Measurements from ENCODE around the gene GATAD2B. TPM values are rescaled to one million over a fixed set of nuclear protein-coding genes. Genes with fewer than 3 reads are reported as not detected.
"Not testable (repeated sequence)": the region's sequence is repeated elsewhere in the genome, so short reads cannot be mapped to it uniquely, and the experiment has no call there.

The GATAD2B gene
- polyA plus RNA-seq, 3 donors: 2.6 to 5.6 (median 4.4) TPM

DNA sequence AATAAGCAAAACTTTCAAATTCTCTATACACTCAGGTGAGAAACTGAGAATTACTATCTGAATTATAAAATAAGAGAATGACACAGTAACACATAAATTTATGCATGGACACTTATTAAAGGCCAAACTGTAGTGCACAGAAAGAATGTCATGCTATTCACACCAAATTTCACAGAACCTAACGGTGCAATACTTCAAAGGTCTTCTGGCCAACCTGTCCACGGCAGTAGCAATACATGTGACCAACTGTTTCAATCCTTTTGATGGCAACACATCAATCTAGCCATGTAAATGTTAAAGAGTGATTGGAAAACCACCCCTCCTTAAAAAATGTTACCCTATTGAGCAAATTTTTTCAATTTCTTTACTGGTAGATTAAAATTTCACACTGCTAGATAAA, 10.4 kb downstream of the GATAD2B start:
- 39 to 77% (median 69%) methylated on average over 2 of the region's 2 CpGs for WGBS, 3 donors
- no peak overlapping the region for H3K27ac ChIP-seq (ENCODE audit: low read depth, low read length)

DNA sequence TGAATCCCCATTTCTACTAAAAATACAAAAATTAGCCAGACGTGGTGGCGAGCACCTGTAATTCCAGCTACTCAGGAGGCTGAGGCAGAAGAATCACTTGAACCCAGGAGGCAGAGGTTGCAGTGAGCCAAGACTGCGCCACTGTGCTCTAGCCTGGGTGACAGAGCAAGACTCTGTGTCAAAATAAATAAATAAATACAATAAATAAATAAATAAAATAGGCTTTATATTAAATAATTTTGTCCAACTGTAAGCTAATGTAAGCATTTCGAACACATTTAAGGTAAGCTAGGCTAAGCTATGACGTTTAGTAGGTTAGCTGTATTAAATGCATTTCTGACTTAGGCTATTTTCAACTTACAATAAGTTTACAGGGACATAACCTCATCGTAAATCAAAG, 12.2 kb downstream of the GATAD2B start:
- 88 to 90% (median 89%) methylated on average over 6 of the region's 6 CpGs for WGBS, 3 donors
- H3K27ac ChIP-seq (ENCODE audit: low read depth, low read length): not testable (repeated sequence)

DNA sequence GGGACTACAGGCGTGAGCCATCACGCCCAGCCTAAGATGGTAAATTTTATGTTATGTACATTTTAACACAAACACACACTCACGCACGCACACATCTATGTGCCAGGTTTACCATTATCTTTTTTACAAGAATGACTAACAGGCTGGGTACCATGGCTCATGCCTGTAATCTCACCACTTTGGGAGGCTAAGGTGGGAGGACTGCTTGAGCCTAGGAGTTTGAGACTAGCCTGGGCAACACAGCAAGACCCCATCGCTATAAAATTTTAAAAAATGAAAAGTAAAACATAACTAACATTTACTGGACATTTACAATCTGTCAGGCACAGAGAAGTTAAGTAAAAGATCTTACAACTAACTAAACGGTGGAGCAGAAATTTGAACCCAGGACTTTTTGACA, 14.7 kb downstream of the GATAD2B start:
- 94 to 98% (median 97%) methylated on average over 6 of the region's 6 CpGs for WGBS, 3 donors
- no peak overlapping the region for H3K27ac ChIP-seq (ENCODE audit: low read depth, low read length)

DNA sequence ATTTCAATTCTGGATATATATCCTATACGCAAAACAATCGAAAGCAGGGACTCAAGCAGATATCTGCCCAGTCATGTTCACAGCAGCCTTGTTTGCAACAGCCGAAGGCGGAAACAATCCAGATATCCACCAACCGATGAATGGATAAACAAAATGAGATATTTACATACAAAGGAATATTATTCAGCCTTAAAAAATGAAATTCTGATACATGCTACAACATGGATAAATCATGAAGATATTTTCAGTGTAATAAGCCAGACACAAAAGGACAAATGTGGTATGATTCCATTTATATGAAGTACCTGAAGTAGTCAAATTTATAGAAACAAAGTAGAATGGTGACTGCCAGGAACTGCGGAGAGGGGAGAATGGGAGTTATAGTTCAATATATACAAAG, 15.6 kb downstream of the GATAD2B start:
- 91 to 96% (median 91%) methylated on average over 6 of the region's 6 CpGs for WGBS, 3 donors
- H3K27ac ChIP-seq (ENCODE audit: low read depth, low read length): no peak overlapping the region

DNA sequence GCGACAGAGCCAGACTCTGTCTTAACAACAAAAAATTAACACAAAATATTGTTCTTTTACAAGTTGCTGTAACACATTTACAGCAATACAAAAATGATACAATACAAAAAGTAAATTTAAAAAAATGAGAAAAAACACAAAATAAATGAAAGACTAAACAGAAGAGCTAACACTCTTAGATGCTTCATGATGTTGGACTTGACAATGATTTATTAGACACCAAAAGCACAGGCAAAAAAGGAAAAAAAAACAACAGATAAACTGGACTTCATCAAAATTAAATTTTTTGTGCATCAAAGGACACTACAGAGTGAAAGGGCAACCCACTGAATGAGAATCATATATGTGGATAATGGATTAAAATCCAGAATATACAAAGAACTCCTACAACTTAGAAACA, 16.4 kb downstream of the GATAD2B start:
- no peak overlapping the region for H3K27ac ChIP-seq (ENCODE audit: low read depth, low read length)
- WGBS, 3 donors: 96 to 100% (median 97%) methylated on average over 1 of the region's 1 CpG

DNA sequence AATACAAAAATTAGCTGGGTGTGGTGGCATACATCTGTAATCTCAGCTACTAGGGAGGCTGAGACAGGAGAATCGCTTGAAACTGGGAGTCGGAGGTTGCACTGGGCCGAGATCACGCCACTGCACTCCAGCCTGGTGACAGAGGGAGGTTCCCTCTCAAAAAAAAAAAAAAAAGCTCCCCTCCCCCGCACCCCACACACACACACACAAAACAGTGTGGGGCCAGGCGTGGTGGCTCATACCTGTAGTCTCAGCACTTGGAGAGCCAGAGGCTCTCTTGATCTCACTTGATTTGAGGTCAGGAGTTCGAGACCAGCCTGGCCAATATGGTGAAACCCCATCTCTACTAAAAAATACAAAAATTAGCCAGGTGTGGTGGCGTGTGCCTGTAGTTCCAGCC, 16.9 kb downstream of the GATAD2B start:
- WGBS, 3 donors: 94 to 98% (median 95%) methylated on average over 8 of the region's 8 CpGs
- H3K27ac ChIP-seq (ENCODE audit: low read depth, low read length): not testable (repeated sequence)

DNA sequence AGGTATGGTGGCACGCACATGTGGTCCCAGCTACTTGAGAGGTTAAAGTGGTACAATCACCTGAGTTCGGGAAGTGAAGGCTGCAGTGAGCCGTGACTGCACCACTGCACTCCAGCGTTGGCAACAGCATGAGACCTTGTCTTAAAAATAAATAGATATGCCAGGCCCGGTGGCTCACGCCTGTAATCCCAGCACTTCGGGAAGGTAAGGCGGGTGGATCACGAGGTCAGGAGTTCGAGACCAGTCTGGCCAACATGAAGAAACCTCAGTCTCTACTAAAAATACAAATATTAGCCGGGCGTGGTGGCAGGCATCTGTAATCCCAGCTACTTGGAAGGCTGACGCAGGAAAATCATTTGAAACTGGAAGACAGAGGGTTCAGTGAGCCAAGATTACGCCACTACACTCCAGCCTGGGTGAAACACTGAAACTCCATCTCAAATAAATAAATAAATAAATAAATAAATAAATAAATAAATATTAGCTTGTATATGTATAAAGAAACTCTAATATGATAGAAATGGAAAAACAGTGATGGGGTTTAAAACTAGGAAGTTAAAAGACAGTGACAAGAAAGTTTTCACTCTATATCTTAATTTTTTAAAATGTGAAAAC, 18.8 kb downstream of the GATAD2B start:
- no peak overlapping the region for H3K27ac ChIP-seq (ENCODE audit: low read depth, low read length)
- 76 to 91% (median 82%) methylated on average over 14 of the region's 14 CpGs for WGBS, 3 donors

DNA sequence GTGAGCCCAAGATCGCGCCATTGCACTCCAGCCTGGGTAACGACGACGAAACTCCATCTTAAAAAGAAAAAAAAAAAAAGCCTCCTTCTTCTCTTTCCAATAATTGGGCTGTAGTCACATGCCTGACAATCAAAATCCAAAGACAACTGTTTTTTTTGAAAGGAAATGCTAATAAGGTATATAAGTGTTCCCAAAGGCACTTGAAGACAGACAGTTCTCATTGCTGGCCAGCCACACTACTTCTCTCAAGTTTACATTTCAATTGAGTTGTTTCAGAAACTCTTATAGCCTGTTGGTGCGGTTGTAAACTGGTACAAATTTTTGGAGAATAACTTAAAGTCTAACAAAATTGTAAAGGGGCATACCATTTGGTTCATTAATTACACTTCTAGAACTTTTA, 23.3 kb downstream of the GATAD2B start:
- no peak overlapping the region for H3K27ac ChIP-seq (ENCODE audit: low read depth, low read length)
- 88 to 97% (median 97%) methylated on average over 6 of the region's 6 CpGs for WGBS, 3 donors

DNA sequence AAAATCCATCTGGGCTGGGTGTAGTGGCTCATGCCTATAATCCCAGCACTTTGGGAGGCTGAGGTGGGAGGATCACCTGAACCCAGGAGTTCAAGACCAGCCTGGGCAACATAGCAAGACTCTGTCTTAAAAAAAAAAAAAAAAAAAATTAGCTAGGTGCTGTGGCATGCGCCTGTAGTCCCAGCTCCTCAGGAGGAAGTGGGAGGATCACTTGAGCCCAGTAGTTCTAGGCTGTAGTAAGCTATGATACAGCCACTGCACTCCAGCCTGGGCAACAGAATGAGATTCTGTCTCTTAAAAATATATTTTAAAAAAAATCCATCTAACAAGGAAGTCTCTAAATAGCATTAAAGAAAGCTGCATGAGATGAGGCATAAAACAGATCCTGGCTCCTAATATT, 26.9 kb downstream of the GATAD2B start:
- not testable (repeated sequence) for H3K27ac ChIP-seq (ENCODE audit: low read depth, low read length)
- 33 to 82% (median 73%) methylated on average over 1 of the region's 1 CpG for WGBS, 3 donors

DNA sequence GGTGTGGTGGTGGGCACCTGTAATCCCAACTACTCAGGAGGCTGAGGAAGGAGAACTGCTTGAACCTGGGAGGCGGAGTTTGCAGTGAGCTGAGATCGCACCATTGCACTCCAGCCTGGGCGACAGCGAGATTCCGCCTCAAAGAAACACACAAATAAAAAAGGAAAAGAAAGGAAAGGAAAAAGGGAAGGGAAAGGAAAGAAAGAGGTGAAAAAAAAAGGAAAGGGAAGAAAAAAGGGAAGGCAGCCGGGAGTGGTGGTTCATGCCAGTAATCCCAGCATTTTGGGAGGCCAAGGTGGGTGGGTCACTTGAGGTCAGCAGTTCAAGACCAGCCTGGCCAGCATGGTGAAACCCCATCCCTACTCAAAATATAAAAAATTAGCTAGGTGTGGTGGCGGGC, 31.7 kb downstream of the GATAD2B start:
- WGBS, 3 donors: 94 to 100% (median 96%) methylated on average over 7 of the region's 7 CpGs
- not testable (repeated sequence) for H3K27ac ChIP-seq (ENCODE audit: low read depth, low read length)

DNA sequence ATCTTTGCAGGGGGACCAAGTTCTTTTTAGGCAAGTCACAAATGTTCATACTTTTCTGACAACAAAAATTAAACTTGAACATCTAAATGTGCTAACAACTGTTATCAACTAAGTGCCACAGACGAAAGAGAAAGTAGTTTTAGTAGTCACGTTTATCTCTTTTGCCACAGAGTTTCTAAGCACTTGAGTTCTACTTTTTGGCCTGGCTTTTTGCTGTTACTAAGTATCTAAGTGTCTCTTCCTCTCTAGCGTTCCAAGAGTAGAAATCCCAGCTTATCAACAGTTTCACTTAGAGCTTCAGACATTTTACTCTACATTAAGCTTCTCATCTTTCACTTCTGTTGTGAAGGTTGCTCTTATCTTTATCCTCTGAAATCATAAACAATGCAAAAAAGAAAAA, 34.2 kb downstream of the GATAD2B start:
- WGBS, 3 donors: 10 to 22% (median 10%) methylated on average over 3 of the region's 3 CpGs
- no peak overlapping the region for H3K27ac ChIP-seq (ENCODE audit: low read depth, low read length)

DNA sequence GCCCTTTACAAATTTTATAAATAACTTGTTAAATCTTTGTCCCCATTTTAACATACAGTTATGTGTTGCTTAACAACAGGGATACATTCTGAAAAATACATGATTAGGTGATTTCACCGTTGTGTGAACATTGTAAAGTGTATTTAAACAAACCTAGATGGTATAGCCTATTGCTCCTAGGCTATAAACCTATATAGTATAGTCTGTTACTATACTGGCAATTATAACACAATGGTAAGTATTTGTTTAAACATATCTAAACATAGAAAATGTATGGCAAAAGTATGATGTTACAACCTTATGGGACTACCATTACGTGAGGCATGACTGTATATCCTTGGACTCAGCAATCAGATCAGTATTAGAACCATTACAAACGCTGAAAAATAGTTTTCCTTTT, 36.6 kb downstream of the GATAD2B start:
- H3K27ac ChIP-seq (ENCODE audit: low read depth, low read length): no peak overlapping the region
- 75 to 89% (median 81%) methylated on average over 3 of the region's 3 CpGs for WGBS, 3 donors

DNA sequence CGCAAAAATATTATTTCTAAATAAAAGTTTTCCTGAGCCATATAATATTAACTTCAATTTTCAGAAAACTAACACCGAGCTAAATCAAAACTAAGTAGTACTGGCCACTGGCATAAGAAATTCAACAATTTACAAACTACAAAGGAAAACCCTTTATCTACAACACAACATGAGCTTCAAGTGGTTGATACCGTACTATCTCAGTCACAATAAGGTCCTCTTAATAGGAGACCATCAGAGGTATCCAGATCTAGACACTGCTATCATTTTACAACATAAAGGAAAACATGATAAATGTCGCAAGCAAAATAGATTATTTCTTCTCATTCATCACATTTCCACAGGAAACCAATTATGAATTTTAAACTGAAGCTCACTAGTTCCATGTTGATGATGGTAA, 39.5 kb downstream of the GATAD2B start:
- H3K27ac ChIP-seq (ENCODE audit: low read depth, low read length): no peak overlapping the region
- 88 to 96% (median 96%) methylated on average over 4 of the region's 4 CpGs for WGBS, 3 donors

DNA sequence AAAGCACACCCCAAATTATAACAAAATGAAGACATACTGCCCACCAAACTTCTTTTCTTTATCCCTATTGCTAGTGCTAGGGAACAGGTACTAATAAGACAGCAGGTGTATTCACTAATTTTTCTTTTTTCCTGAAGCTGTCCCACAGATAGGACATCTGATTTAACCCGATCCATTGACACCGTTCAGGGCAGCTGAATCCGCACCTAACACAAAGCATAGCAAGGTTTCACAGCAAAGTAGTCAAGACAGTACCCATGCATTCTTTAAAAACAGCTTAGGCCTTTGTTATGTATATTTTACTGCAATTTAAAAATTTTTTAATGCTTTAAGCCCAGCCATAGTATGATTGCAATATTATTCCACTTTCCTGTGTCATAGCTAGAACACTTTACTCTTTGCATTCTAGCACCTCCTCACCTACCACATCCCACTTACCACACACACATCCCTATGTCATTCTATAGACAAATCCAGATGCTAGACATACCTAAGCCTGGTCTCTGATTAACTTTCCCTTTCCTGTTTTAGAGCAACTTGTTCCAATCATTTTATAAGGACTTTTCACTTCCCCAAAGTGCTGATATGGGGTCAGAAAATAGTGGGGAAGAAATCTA, 40.4 kb downstream of the GATAD2B start:
- 70 to 85% (median 75%) methylated on average over 3 of the region's 3 CpGs for WGBS, 3 donors
- H3K27ac ChIP-seq (ENCODE audit: low read depth, low read length): no peak overlapping the region

DNA sequence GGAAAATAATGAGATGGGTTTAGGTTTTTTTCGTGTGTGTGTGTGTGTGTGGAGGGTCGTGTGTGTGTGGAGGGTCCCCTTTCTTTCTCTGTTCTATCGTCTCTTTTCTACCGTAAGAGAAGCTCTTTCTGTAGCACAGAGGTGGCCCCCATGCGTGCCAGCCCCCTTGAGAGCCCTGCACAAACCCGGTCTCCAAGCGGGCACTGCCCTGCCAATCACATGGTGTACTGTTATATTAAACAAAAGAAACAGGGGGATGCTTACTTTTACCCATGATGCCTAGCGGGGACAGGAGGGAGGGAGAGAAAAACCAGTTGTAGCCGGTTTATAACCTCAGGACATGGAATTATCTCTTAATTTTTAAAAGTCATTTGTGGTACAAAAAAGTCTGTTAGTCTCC, 41.0 kb downstream of the GATAD2B start:
- 18 to 40% (median 26%) methylated on average over 9 of the region's 9 CpGs for WGBS, 3 donors

DNA sequence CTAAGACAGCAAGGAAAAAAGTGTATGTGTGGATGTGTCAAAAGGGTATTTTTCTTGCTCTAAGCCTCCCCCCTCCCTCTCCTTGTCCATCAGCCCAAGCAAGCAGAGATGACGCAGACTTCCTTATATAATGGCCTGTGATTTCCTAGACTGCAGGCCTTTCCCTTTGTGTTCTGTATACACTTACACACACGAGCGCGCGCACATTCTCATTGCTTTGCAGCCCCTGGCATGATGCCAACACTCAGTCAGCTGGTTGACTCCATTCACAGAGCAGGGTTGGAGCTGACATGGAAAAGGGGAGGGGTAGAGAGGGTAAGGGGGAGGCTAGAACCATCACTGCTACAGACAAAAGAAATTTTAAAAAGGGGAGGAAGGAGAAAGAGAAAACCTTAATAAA, 41.8 kb downstream of the GATAD2B start:
- WGBS, 3 donors: 1 to 7% (median 5%) methylated on average over 5 of the region's 5 CpGs

More for the DNA sequence above, 41.0 kb downstream of the GATAD2B start:
- H3K27ac ChIP-seq (ENCODE audit: low read depth, low read length): no peak overlapping the region

DNA sequence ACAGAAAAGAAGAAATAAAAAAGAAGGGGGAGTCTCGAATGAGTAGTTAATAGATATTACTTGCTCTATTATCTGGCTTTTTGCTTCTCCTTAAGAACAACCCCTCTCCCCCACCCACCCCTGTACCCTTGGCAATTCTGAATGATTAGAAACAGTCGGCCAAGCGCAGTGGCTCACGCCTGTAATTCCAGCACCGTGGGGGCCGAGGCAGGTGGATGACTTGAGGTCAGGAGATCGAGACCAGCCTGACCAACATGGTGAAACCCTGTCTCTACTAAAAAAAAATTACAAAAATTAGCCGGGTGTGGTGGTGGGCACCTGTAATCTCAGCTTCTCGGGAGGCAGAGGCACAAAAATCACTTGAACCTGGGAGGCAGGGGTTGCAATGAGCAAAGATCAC, 42.7 kb downstream of the GATAD2B start:
- no peak overlapping the region for H3K27ac ChIP-seq (ENCODE audit: low read depth, low read length)
- WGBS, 3 donors: 93 to 94% (median 93%) methylated on average over 9 of the region's 9 CpGs

More for the DNA sequence above, 41.8 kb downstream of the GATAD2B start:
- H3K27ac ChIP-seq (ENCODE audit: low read depth, low read length): peak overlapping the region; percentile 42

DNA sequence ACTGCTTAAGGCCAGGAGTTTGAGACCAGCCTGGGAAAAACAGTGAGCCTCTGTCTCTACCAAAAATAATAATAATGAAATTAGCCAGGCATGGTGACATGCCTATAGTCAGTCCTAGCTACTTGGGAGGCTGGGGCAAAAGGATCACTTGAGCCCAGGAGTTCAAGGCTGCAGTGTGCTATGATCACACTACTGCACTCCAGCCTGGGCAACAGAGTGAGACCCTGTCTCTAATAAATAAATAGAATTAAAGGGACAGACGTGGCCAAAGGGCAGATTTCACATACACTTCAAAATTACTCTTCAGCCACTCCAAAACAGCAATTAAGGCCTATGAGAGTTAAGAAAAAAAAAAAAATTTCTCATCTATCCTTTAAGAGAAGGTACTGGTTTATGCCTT, 45.7 kb downstream of the GATAD2B start:
- no peak overlapping the region for H3K27ac ChIP-seq (ENCODE audit: low read depth, low read length)
- 65 to 90% (median 82%) methylated on average over 1 of the region's 1 CpG for WGBS, 3 donors

DNA sequence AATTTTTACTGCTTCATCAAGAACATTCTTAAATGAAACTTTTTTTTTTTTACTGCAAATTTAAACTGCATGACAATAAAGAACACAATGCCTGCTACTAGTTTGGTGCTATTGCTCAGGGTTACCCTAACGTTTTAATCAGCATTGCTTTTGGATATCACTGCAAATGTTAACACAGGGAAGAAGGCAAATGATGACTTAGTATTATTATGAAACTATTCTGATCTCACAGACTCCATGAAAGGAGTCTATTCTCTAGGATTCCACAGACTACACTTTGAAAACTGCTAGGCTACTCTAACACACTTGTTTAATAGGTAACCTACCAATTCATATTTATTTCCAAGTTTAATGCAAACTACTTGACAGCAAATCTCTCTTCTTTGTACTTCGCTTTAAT, 49.8 kb downstream of the GATAD2B start:
- 56 to 60% (median 58%) methylated on average over 2 of the region's 2 CpGs for WGBS, 3 donors

DNA sequence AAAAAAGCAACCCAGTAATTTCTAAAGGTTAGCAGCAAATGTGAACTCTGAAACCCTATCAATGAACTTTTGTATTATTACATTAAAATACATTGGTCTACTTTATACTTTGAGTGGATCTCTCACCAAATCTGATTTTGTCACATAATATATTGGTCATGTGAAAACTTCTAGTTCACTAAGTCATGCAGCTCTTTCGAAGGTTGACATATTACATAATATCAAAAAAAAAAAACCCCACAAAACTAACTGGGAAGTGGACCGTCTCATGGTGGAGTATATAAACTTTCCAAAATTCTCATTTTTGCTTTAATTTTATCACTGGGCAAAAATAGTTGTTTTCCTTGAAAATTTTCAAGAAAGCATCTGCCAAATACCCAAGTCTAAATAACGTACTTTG, 50.4 kb downstream of the GATAD2B start:
- WGBS, 3 donors: 42 to 76% (median 53%) methylated on average over 3 of the region's 3 CpGs
- no peak overlapping the region for H3K27ac ChIP-seq (ENCODE audit: low read depth, low read length)

More for the DNA sequence above, 49.8 kb downstream of the GATAD2B start:
- no peak overlapping the region for H3K27ac ChIP-seq (ENCODE audit: low read depth, low read length)

Data from adipose tissue (tissue), 3 donors.